LNCAP (cell line): Measurements from ENCODE around the gene ERBB2.

ENCODE experiments used
- CTCF ChIP-seq: fragments of 450-650 bp; IDR thresholded peaks from 2 replicates; pipeline ENCODE4 v1.5.1; 2017; ENCODE audit warnings: mild to moderate bottlenecking

Gene ERBB2

DNA sequence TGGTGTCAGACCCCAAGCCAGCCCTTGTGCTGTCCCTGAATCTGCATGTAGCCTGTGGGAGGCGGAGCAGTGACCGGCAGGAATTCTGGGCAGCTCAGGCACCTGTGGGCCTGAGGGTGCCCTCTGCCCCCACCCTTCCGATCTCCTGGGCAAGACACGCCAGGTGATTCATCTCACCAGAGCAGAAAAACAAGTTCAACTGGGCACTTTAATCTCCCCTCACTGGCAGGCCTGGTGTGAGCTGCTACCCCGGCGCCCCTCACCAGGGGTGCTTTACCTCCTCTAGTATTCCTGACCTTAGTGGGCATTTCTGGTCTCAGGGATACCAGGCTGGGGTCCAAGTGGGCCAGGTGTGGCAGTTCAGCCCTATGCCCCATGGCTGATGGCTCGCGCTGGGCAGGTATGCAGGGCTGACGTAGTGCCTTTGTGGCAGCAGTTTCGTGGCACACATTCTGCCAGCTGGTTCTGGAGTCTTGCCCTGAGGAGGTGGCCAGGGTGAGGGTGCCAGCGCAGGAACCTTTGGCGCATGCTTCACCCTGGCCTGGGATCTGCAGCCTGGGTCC, 6.0 kb downstream of the ERBB2 start:
- no peak for TF ChIP-seq CTCF

- no peak for TF ChIP-seq CTCF
Observed at GRCh38 chr17:39706383-39706782, 6.5 kb downstream of the ERBB2 start.

DNA sequence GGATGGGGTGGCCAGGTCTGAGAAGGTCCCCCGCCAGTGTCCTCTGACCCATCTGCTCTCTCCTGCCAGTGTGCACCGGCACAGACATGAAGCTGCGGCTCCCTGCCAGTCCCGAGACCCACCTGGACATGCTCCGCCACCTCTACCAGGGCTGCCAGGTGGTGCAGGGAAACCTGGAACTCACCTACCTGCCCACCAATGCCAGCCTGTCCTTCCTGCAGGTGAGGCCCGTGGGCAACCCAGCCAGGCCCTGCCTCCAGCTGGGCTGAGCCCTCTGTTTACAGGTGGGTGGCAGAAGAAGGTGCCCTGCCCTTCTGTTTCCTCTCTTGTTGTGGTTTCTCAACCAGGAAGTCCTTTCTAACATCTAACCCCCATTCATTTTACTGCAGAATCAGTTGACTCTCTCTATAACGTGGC, 7.1 kb downstream of the ERBB2 start:
- TF ChIP-seq CTCF = no peak

DNA sequence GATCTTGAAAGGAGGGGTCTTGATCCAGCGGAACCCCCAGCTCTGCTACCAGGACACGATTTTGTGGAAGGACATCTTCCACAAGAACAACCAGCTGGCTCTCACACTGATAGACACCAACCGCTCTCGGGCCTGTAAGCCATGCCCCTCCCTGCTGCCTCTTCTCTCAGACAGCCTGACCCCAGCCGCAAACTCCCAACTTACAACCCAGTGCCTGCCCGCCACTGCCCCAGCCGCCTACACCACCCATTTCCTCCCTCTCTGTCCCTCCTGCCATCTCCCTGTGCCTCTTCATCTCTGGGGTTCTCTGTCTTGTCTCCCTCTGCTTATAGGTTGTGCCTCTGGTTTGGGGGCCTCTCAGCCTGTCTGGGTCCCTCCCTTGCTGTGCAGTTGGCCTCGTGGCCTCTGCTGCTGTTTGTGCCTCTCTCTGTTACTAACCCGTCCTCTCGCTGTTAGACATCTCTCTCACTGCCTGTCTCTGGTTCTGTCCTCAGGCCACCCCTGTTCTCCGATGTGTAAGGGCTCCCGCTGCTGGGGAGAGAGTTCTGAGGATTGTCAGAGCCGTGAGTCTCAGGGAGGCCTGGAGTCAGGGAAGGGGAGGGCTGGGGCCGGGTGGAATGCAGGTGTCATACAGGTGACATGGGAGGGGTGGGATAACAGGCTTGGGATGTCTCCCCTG, 9.6 kb downstream of the ERBB2 start:
- TF ChIP-seq CTCF = no peak

GRCh38 chr17:39709998-39710964, 10.4 kb downstream of the ERBB2 start:
- no peak for TF ChIP-seq CTCF

GRCh38 chr17:39711851-39712250, 12.0 kb downstream of the ERBB2 start:
- no peak for TF ChIP-seq CTCF

GRCh38 chr17:39714234-39714633, 14.4 kb downstream of the ERBB2 start:
- TF ChIP-seq CTCF = no peak
